Liver (tissue), 9 donors: ENCODE measurements around the gene HNRNPUL2. TPM values are rescaled to one million over a fixed set of nuclear protein-coding genes. Genes with fewer than 3 reads are reported as not detected.
"Not testable (repeated sequence)": the region's sequence is repeated elsewhere in the genome, so short reads cannot be mapped to it uniquely, and the experiment has no call there.

Source experiments
- DNase-seq: peaks from one replicate; pipeline ENCODE4 v3.0.0-alpha.2; 2017; ENCODE audit warnings: low spot score
- H3K27ac ChIP-seq, 2 donors: one replicate each; pipeline ENCODE4 v1.7.0; 2013; ENCODE audit warnings: inconsistent platforms in 2 of 2, low read length in 2 of 2, control low read depth in 1 of 2, low read depth in 1 of 2, mild to moderate bottlenecking in 1 of 2
- H3K27me3 ChIP-seq, 4 donors: one replicate each; pipeline versions ENCODE4 v1.6.1 to v1.7.0; 2013; ENCODE audit warnings: low read length in 3 of 4, inconsistent platforms in 1 of 4, mild to moderate bottlenecking in 1 of 4, moderate library complexity in 1 of 4; ENCODE audit not compliant: control insufficient read depth in 4 of 4, insufficient read depth in 4 of 4
- H3K36me3 ChIP-seq, 4 donors: one replicate each; pipeline versions ENCODE4 v1.6.1 to v1.7.0; 2013; ENCODE audit warnings: low read length in 3 of 4, mild to moderate bottlenecking in 3 of 4, low read depth in 1 of 4, moderate library complexity in 1 of 4; ENCODE audit not compliant: control insufficient read depth in 4 of 4, insufficient read depth in 3 of 4
- H3K4me1 ChIP-seq, 4 donors: one replicate each; pipeline versions ENCODE4 v1.6.1 to v1.7.0; 2013; ENCODE audit warnings: low read length in 3 of 4, mild to moderate bottlenecking in 3 of 4, moderate library complexity in 1 of 4; ENCODE audit not compliant: control insufficient read depth in 4 of 4, insufficient read depth in 4 of 4
- H3K4me3 ChIP-seq, 3 donors: one replicate each; pipeline versions ENCODE4 v1.6.1 to v1.7.0; 2013; ENCODE audit warnings: low read length in 3 of 3, control low read depth in 1 of 3, low read depth in 1 of 3, mild to moderate bottlenecking in 1 of 3
- H3K9ac ChIP-seq, 2 donors: one replicate each; pipeline ENCODE4 v1.7.0; 2013; ENCODE audit warnings: low read length in 2 of 2, mild to moderate bottlenecking in 2 of 2, moderate library complexity in 2 of 2, control low read depth in 1 of 2, low read depth in 1 of 2
- H3K9me3 ChIP-seq, 4 donors: one replicate each; pipeline versions ENCODE4 v1.6.1 to v1.7.0; 2013; ENCODE audit warnings: low read length in 3 of 4; ENCODE audit not compliant: control insufficient read depth in 4 of 4
- EGR1 ChIP-seq, 2 donors: IDR thresholded peaks; 2 replicates each; pipeline ENCODE4 v1.6.1; 2016 to 2018; ENCODE audit warnings: antibody characterized with exemption in 2 of 2, low read depth in 2 of 2
- FOXA1 ChIP-seq: IDR thresholded peaks from 2 replicates; pipeline ENCODE4 v1.6.1; 2016; ENCODE audit warnings: antibody characterized with exemption
- GABPA ChIP-seq, 2 donors: IDR thresholded peaks in 1 of 2; conservative IDR thresholded peaks in 1 of 2; 2 replicates each; pipeline ENCODE4 v1.6.1; 2016; ENCODE audit warnings: antibody characterized with exemption in 2 of 2, mild to moderate bottlenecking in 1 of 2, moderate library complexity in 1 of 2
- HNF4A ChIP-seq, 2 donors: conservative IDR thresholded peaks; 2 replicates each; pipeline ENCODE4 v1.6.1; 2016; ENCODE audit warnings: antibody characterized with exemption in 2 of 2, mild to moderate bottlenecking in 2 of 2
- HNF4G ChIP-seq: IDR thresholded peaks from 2 replicates; pipeline ENCODE4 v1.6.1; 2016; ENCODE audit warnings: antibody characterized with exemption
- JUND ChIP-seq, 2 donors: IDR thresholded peaks; 2 replicates each; pipeline ENCODE4 v1.6.1; 2016; ENCODE audit warnings: antibody characterized with exemption in 2 of 2
- NR2F2 ChIP-seq: IDR thresholded peaks from 2 replicates; pipeline ENCODE4 v1.6.1; 2016; ENCODE audit warnings: antibody characterized with exemption
- RAD21 ChIP-seq, 2 donors: IDR thresholded peaks; 2 replicates each; pipeline ENCODE4 v1.6.1; 2016; ENCODE audit warnings: antibody characterized with exemption in 2 of 2, mild to moderate bottlenecking in 2 of 2
- RXRA ChIP-seq, 2 donors: IDR thresholded peaks; 2 replicates each; pipeline ENCODE4 v1.6.1; 2017 to 2018; ENCODE audit warnings: antibody characterized with exemption in 2 of 2, mild to moderate bottlenecking in 1 of 2
- SP1 ChIP-seq: IDR thresholded peaks from 2 replicates; pipeline ENCODE4 v1.6.1; 2018; ENCODE audit warnings: antibody characterized with exemption, mild to moderate bottlenecking
- TAF1 ChIP-seq: conservative IDR thresholded peaks from 2 replicates; pipeline ENCODE4 v1.6.1; 2016; ENCODE audit warnings: antibody characterized with exemption, mild to moderate bottlenecking
- YY1 ChIP-seq: IDR thresholded peaks from 2 replicates; pipeline ENCODE4 v1.6.1; 2016; ENCODE audit warnings: antibody characterized with exemption, mild to moderate bottlenecking
- WGBS: extraction: QIAGEN DNeasy Blood & Tissue Kit; methylation state at CpG from one replicate; pipeline ENCODE4 v1.1.7; 2013; 5-methylcytosine and 5-hydroxymethylcytosine counted together
- polyA plus RNA-seq, 2 donors: library from polyadenylated mRNA; stranded (reverse) in 1 of 2; unstranded in 1 of 2; fragments of 200-250 nt in 1 of 2; fragments of >200 nt in 1 of 2; fragmentation: Nextera tagmentation in 1 of 2; extraction: Ambion mirVana in 1 of 2; gene quantifications; one replicate each; pipeline versions ENCODE4 v1.2.1 to v1.2.3, GENCODE V29; 2013 to 2015
- total RNA-seq, 2 donors: library from RNA; depleted of rRNA; stranded (reverse); fragments of >200 nt; gene quantifications; one replicate each; pipeline ENCODE4 v1.2.3, GENCODE V29; 2014
- TF ChIP-seq, protein P1 (sequence below): IDR thresholded peaks from 2 replicates; pipeline ENCODE4 v1.6.1; 2016; ENCODE audit warnings: antibody characterized with exemption
- TF ChIP-seq, protein P2 (sequence below): IDR thresholded peaks from 2 replicates; pipeline ENCODE4 v1.6.1; 2016; ENCODE audit warnings: antibody characterized with exemption, mild to moderate bottlenecking
- TF ChIP-seq, protein P3 (sequence below): fragments of 150-350 bp; IDR thresholded peaks from 2 replicates; pipeline ENCODE4 v1.5.1; 2017; ENCODE audit warnings: improper control_type of control experiment, low read depth, low read length; ENCODE audit not compliant: missing input control
- donor health status: healthy.
- donor health status: healthy.
- donor health status: healthy.
- donor health status: healthy.
- donor health status: healthy.

Gene HNRNPUL2
- total and polyA plus RNA-seq, 4 donors, result 1.3 to 17.0 (median 13.0) TPM

DNA sequence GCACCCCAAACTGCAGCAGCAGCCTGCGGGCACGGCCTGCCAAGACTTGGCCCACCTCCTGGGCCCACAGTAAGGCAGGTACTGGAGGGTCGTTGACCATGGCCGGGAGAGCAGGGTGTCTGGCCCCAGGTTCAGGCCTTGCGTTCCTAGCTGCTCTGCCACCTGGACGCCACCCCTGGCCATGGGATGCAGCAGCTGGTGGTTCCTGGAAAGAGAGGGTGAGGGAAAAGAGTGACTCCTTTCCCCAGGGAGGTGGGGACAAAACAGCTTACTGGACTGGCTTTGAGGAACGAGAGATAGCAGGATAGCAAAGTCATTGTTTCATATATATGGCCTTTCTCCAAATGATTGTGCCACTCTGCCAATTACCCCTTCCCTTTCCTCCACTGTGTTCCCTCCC is 21.8 kb downstream of the HNRNPUL2 start:
- no peak for DNase-seq
- Histone ChIP-seq H3K9me3 (no peaks in the 10 kb centered on the region), H3K9ac (peak overlapping the region; percentile 27 to 52), H3K36me3 (peaks cover 0 to 3% (median 0%) of the 10 kb centered on the region in 4 donors), H3K4me3 (peak overlapping the region in 2 of 3 donors; percentile 66 to 83), H3K27me3 (no peaks in the 10 kb centered on the region), H3K27ac (peak overlapping the region; percentile 71 to 73), H3K4me1 (peaks cover 12 to 36% (median 30%) of the 10 kb centered on the region in 4 donors)
- TF ChIP-seq, protein P1, sequence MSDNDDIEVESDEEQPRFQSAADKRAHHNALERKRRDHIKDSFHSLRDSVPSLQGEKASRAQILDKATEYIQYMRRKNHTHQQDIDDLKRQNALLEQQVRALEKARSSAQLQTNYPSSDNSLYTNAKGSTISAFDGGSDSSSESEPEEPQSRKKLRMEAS, result no peak
- TF ChIP-seq, protein P2, sequence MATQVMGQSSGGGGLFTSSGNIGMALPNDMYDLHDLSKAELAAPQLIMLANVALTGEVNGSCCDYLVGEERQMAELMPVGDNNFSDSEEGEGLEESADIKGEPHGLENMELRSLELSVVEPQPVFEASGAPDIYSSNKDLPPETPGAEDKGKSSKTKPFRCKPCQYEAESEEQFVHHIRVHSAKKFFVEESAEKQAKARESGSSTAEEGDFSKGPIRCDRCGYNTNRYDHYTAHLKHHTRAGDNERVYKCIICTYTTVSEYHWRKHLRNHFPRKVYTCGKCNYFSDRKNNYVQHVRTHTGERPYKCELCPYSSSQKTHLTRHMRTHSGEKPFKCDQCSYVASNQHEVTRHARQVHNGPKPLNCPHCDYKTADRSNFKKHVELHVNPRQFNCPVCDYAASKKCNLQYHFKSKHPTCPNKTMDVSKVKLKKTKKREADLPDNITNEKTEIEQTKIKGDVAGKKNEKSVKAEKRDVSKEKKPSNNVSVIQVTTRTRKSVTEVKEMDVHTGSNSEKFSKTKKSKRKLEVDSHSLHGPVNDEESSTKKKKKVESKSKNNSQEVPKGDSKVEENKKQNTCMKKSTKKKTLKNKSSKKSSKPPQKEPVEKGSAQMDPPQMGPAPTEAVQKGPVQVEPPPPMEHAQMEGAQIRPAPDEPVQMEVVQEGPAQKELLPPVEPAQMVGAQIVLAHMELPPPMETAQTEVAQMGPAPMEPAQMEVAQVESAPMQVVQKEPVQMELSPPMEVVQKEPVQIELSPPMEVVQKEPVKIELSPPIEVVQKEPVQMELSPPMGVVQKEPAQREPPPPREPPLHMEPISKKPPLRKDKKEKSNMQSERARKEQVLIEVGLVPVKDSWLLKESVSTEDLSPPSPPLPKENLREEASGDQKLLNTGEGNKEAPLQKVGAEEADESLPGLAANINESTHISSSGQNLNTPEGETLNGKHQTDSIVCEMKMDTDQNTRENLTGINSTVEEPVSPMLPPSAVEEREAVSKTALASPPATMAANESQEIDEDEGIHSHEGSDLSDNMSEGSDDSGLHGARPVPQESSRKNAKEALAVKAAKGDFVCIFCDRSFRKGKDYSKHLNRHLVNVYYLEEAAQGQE, result no peak
- no peak for TF ChIP-seq HNF4G
- 60% methylated on average over 7 of the region's 7 CpGs for WGBS

DNA sequence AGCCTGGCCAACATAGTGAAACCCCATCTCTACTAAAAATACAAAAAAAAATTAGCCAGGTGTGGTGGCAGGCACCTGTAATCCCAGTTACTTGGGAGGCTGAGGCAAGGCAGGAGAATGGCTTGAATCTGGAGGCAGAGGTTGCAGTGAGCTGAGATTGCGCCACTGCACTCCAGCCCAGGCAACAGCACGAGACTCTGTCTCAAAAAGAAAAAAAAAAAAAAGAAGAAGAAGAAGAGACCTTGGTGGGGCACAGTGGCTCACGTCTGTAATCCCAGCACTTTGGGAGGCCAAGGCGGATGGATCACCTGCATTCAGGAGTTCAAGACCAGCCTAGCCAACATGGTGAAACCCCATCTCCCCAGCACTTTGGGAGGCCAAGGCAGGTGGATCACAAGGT is 23.3 kb downstream of the HNRNPUL2 start:
- not testable (repeated sequence) for H3K9ac ChIP-seq, H3K4me3 ChIP-seq, H3K27ac ChIP-seq, H3K27me3 ChIP-seq, DNase-seq, H3K9me3 ChIP-seq, H3K36me3 ChIP-seq
- WGBS, result 95% methylated on average over 4 of the region's 4 CpGs
- H3K4me1 ChIP-seq, result peaks cover 10 to 25% (median 22%) of the 10 kb centered on the region in 4 donors

DNA sequence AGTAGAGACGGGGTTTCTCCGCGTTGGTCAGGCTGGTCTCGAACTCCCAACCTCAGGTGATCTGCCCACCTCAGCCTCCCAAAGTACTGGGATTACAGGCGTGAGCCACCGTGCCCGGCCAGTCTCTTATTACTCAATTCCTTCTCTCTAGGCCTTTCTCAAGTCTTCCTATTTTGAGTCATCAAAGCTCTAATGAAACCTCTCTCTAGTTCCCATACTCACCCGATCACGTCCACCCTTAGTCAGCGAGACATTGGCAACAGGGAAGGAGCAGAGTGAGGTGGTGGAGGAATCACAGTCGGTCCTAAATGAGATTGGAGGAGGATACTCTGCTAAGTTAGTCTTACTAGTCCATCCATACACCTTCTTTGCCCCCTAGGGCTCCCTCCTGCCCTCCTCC is 25.0 kb downstream of the HNRNPUL2 start:
- Histone ChIP-seq H3K9me3 (no peaks in the 10 kb centered on the region), H3K4me1 (peaks cover 4 to 20% (median 17%) of the 10 kb centered on the region in 4 donors), H3K9ac (no peak overlapping the region), H3K27me3 (no peaks in the 10 kb centered on the region), H3K27ac (no peak overlapping the region), H3K4me3 (no peak overlapping the region), H3K36me3 (peaks cover 0 to 6% (median 0%) of the 10 kb centered on the region in 4 donors)
- no peak for DNase-seq
- whole genome bisulfite sequencing, result 93% methylated on average over 11 of the region's 11 CpGs
- no peak for TF ChIP-seq HNF4G
- no peak for TF ChIP-seq TAF1
- TF ChIP-seq NR2F2, result no peak
- TF ChIP-seq JUND (IDR thresholded peaks at IDR 0.05), result no peak
- no peak for TF ChIP-seq SP1
- no peak for TF ChIP-seq YY1
- no peak for TF ChIP-seq FOXA1

DNA sequence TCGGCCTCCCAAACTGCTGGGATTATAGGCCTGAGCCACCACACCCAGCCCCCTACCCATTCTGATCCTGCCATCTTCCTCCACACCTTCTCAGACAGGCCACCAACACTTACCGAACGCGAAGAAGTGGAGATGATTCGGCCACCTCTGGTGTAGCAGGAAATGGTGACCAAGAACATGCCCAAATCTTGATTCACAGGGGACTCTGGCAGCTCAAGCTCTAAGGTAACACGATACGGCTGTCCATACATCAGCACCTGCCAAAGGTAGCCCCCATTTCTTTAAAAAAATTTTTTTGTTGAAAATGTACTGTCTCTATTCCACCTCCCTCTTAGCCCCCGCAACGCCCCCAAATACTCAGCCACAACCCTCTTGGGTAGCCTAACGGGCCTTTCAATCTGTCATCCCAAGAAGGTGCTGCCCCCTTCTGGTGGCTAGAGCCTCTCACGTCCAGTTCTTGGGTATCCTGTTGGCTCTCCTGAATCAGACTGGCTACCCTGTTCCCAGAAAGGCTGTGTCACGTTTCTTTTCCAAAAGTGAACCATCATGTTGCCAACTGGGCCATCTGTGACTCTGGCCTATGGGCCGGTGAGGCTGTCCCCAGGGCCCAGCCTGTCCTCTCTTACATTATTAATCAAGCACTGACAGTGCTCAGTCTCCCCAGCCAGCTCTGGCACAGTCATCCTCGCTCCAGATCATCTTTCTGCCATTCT is 32.6 kb downstream of the HNRNPUL2 start:
- no peak overlapping the region for H3K9ac ChIP-seq
- no peak overlapping the region for H3K27ac ChIP-seq
- peaks cover 0 to 5% (median 1%) of the 10 kb centered on the region in 4 donors for H3K4me1 ChIP-seq
- no peak overlapping the region for H3K4me3 ChIP-seq
- H3K36me3 ChIP-seq, result peaks cover 8 to 24% (median 18%) of the 10 kb centered on the region in 4 donors
- 56% methylated on average over 14 of the region's 14 CpGs for WGBS
- DNase-seq, result peak; percentile 84
- no peaks in the 10 kb centered on the region for H3K9me3 ChIP-seq
- TF ChIP-seq RAD21 (IDR thresholded peaks at IDR 0.05) (peak; percentile 80 to 88), HNF4A (conservative IDR thresholded peaks at IDR 0.05) (peak in 1 of 2 donors; percentile 16), RXRA (IDR thresholded peaks at IDR 0.05) (peak; percentile 12 to 37), GABPA (IDR thresholded peaks at IDR 0.05 in 1 of 2, conservative IDR thresholded peaks at IDR 0.05 in 1 of 2) (peak in 1 of 2 donors; percentile 30), EGR1 (IDR thresholded peaks at IDR 0.05; ENCODE audit: low read depth in 2 of 2) (no peak)
- TF ChIP-seq, protein P3, sequence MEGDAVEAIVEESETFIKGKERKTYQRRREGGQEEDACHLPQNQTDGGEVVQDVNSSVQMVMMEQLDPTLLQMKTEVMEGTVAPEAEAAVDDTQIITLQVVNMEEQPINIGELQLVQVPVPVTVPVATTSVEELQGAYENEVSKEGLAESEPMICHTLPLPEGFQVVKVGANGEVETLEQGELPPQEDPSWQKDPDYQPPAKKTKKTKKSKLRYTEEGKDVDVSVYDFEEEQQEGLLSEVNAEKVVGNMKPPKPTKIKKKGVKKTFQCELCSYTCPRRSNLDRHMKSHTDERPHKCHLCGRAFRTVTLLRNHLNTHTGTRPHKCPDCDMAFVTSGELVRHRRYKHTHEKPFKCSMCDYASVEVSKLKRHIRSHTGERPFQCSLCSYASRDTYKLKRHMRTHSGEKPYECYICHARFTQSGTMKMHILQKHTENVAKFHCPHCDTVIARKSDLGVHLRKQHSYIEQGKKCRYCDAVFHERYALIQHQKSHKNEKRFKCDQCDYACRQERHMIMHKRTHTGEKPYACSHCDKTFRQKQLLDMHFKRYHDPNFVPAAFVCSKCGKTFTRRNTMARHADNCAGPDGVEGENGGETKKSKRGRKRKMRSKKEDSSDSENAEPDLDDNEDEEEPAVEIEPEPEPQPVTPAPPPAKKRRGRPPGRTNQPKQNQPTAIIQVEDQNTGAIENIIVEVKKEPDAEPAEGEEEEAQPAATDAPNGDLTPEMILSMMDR, result peak; percentile 70
- TF ChIP-seq, protein P1, result no peak
- no peaks in the 10 kb centered on the region for H3K27me3 ChIP-seq
